Measurements from ENCODE around the gene RNF144B.
"Not testable (repeated sequence)": the region's sequence is repeated elsewhere in the genome, so short reads cannot be mapped to it uniquely, and the experiment has no call there.

RNF144B gene

GRCh38 chr6:18380158-18380836 is 6.9 kb upstream of the RNF144B start:
- no peak for DNase-seq

GRCh38 chr6:18380851-18381250 is 6.3 kb upstream of the RNF144B start:
- DNase-seq, result no peak

GRCh38 chr6:18383441-18383840 is 3.7 kb upstream of the RNF144B start:
- no peak for DNase-seq

- no peak for DNase-seq
These were observed 2.5 kb upstream of the RNF144B start for GRCh38 chr6:18384621-18385020.

- DNase-seq, result no peak
These were observed 713 bp upstream of the RNF144B start for GRCh38 chr6:18386298-18386976.

DNA sequence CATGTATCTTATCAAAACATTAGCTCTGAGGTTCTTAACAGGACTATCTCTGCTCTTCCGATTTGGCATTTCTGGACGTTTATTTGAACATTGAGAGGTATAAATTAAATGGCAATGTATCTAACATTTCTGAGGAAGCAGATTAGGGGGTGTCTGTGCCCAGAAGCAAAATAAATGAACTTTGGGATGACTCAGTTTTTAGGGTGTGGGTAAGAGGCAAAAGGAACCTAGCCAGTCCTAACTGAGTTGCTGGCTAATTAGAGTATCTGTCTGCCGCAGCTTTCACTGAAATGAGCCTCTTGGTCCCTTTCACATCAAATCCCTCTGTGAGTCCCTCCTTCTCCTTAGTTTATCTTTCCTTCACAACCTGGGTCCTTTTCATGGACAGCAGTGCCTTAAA is 1.1 kb downstream of the RNF144B start:
- no peak for DNase-seq

DNA sequence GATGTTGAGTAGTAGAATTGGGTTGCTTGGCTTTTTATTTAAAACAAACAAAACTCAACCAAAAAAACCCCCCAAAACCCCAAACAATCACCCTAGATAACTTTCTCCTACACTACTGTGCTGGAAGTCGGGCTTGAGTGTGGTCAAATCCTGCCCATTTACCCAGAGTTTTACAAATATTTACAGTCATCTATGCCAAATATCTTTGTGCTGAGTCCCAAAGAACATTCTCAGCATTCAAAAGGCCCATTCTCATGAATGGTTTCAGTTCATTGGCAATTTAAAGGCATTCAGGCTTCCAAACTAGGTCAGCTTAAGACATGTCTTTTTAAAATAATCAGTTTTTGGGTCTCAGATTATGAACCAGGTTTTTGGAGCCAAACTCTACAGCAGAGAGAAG is 1.8 kb downstream of the RNF144B start:
- no peak for DNase-seq

GRCh38 chr6:18389479-18389878 is 2.3 kb downstream of the RNF144B start:
- no peak for DNase-seq

GRCh38 chr6:18390476-18390875 is 3.3 kb downstream of the RNF144B start:
- no peak for DNase-seq

GRCh38 chr6:18391023-18391422 is 3.9 kb downstream of the RNF144B start:
- no peak for DNase-seq

- no peak for DNase-seq
These were observed 5.3 kb downstream of the RNF144B start for GRCh38 chr6:18392346-18392877.

- DNase-seq, result no peak
These were observed 6.5 kb downstream of the RNF144B start for GRCh38 chr6:18393698-18394097.

DNA sequence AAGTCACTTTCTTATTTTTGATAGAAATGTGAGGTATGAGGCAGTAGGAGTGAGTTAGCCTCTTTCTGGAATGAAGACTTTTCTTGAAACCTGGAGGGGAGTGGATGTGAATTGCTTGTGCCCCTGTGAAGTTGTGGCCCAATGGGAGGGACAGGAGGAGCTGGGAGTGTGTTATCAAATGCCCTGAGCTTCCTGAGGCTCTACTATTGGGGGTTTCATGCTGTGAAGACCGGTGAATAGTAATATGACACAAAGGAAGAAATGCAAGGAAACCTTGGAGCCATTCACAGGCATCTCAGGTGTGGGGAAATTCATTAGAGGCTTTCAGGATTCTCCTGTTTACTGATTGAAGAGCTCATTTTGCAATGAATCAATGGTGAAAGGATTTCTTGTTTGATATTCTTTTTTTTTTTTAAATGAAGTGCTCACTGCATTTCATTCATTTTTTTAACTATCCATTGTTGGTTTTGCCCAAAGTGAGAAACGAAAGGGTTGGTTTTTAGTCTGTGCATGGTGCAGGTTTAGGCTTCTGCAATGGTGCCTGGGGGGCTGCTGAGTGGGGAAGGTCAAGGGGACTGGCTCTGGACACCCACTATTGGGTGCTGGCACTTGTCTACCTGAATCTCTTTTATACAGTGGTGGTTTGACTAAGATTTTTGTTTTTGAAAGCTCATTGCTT is 8.2 kb downstream of the RNF144B start:
- DNase-seq, result no peak

DNA sequence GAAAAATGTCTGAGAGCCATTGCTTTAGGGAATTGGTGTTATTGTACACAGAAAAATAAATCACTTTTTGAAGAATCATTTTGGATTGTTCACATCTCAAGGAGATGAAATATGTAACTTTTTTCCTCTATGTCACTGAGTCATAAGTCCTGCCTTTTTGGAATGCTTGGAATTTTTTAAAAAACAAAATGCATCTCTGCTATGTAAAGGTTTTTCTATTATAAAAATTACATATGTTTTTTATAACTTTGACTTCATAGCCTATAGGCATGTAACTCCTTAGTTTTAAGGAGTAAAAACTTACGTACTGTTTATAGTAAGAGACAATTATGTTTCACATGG is 8.7 kb downstream of the RNF144B start:
- DNase-seq, result no peak

DNA sequence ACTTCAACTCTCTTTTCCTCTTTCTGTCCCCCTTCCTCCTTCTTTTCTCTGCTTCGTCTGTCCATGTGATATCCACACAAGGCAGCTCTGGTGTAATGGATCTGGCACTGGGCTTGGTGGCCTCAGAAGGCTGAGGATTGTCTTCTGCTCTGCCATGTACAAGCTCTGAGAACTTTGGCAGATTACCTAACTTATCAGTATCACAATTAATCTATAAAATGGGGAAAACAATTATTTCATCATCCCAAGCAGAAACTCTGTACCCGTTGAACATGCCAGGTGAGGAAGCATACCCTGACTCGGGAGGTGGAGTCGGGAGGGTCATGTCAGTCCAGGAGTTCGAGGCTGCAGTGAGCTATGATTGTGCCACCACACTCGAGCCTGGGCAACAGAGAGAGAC is 10.6 kb downstream of the RNF144B start:
- DNase-seq, result no peak

DNA sequence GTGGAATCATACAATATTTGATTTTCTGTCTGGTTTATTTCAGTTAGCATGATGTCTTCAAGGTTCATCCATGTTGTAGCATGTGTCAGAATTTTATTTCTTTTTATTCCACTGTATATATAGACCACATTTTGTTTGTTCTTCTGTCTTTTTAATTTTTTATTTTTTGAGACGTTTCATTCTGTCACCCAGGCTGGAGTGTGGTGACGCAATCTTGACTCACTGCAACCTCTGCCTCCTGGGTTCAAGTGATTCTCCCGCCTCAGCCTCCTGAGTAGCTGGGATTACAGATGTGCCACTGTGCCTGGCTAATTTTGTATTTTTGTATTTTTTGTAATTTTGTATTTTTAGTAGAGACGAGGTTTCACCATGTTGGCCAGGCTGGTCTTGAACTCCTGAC is 11.1 kb downstream of the RNF144B start:
- DNase-seq, result not testable (repeated sequence)

GRCh38 chr6:18400831-18401446 is 13.8 kb downstream of the RNF144B start:
- DNase-seq, result no peak

DNA sequence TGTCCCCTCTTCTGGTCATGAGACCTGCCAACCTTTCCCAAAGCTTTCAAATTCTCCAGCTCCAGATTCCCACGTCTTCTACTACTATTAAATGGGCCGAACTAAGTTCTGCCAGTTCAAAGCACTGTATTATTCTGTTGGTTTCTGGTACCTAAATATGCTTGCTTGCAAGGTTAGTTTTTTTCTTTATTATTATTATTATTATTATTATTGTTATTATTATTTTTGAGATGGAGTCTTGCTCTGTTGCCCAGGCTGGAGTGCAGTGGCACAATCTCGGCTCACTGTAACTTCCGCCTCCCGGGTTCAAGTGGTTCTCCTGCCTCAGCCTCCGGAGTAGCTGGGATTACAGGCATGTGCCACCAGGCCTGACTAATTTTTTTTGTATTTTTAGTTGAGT is 17.8 kb downstream of the RNF144B start:
- not testable (repeated sequence) for DNase-seq

GRCh38 chr6:18405477-18406293 is 18.5 kb downstream of the RNF144B start:
- no peak for DNase-seq

DNA sequence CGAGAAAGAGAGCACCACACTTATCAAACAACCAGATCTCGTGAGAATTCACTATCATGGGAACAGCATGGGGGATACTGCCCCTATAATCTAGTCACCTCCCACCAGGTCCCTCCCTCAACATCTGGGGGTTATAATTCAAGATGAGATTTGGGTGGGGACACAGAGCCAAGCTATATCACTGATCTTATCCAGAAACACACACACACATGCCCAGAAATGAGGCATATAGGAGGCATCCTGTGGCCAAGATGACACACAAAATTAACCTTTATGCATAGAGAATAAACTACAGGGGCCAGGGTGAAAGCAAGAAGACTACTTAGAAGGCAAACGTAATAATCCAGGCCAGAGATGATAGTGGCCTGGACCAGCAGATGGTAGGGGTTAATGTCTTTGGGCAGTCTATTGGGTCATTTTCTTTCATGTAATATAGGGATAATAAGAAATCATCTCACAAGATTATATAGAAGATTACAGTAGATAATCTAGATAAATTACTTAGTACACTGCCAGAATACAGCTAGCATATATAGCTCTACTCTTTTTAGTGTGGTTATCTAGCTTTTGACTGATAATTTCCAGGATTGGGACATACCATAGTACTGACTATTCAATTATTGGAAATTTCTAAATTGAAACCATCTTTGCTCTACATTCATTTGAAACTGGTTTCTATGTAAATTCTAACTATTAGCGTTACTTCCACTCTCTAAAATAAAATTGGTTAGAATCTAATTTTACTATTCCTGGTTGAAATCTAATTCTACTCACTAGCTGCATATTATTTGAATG is 20.0 kb downstream of the RNF144B start:
- DNase-seq, result no peak

- not testable (repeated sequence) for DNase-seq
These were observed 22.5 kb downstream of the RNF144B start for GRCh38 chr6:18409602-18410001.

- no peak for DNase-seq
These were observed 23.3 kb downstream of the RNF144B start for GRCh38 chr6:18410412-18410811.
